ENCODE results near the gene DLG5. TPM values are rescaled to one million over a fixed set of nuclear protein-coding genes. Genes with fewer than 3 reads are reported as not detected.

Gene DLG5
- total RNA-seq, 1 experiment from 2014 or later: 69.7 TPM

DNA sequence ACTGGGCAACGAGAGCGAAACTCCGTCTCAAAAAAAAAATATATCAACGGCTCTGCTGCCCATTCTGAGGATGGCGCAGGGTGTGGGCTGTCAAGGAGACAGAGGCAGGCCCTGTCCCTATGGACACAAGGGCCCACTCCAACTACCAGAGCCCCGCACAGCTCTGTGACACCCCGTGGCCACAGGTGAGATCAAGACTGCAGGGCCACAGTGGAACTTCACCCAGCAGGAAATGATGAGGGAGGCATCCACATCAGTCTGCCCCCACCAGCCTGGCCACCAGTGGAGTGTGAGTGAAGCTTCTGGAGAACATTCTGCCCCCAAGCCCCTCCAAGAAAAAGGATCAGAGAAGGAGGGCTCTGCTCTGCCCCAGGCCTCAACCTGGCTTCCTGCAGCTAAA, 136.7 kb downstream of the DLG5 start:
- Mint-ChIP-seq H3K27ac (ENCODE audit: unreplicated experiment) (no peak overlapping the region), H3K4me3 (ENCODE audit: unreplicated experiment) (no peak overlapping the region), H3K4me1 (ENCODE audit: low read depth, unreplicated experiment) (no peaks in the 10 kb centered on the region), H3K36me3 (ENCODE audit: insufficient read depth, unreplicated experiment) (peaks cover 67% of the 10 kb centered on the region), H3K9me3 (ENCODE audit: unreplicated experiment) (no peaks in the 10 kb centered on the region), H3K27me3 (ENCODE audit: insufficient read depth, unreplicated experiment) (no peaks in the 10 kb centered on the region)
- H3K4me1 ChIP-seq: no peaks in the 10 kb centered on the region
- peaks cover 5% of the 10 kb centered on the region for H3K36me3 ChIP-seq (ENCODE audit: control insufficient read depth, insufficient read depth, low read length)
- ChIA-PET CTCF (no interaction called here), POLR2A (no interaction called here)
- no TSS peak for BruUV-seq (replicated peaks)
- intact Hi-C loops (cut with micrococcal nuclease; ENCODE audit: unreplicated experiment): no loop called here
- H3K4me3 ChIP-seq (ENCODE audit: low read depth, low read length): no peak overlapping the region
- TF ChIP-seq, protein P1, sequence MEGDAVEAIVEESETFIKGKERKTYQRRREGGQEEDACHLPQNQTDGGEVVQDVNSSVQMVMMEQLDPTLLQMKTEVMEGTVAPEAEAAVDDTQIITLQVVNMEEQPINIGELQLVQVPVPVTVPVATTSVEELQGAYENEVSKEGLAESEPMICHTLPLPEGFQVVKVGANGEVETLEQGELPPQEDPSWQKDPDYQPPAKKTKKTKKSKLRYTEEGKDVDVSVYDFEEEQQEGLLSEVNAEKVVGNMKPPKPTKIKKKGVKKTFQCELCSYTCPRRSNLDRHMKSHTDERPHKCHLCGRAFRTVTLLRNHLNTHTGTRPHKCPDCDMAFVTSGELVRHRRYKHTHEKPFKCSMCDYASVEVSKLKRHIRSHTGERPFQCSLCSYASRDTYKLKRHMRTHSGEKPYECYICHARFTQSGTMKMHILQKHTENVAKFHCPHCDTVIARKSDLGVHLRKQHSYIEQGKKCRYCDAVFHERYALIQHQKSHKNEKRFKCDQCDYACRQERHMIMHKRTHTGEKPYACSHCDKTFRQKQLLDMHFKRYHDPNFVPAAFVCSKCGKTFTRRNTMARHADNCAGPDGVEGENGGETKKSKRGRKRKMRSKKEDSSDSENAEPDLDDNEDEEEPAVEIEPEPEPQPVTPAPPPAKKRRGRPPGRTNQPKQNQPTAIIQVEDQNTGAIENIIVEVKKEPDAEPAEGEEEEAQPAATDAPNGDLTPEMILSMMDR (IDR thresholded peaks at IDR 0.05; ENCODE audit: insufficient read depth in 1 of 2, low read depth in 1 of 2, low read length in 1 of 2, severe bottlenecking in 1 of 2, unreplicated experiment in 1 of 2): no peak
- no peaks in the 10 kb centered on the region for H3K9me3 ChIP-seq
- no peaks in the 10 kb centered on the region for H3K27me3 ChIP-seq (replicated peaks; ENCODE audit: control insufficient read depth, insufficient read depth, low read length)
- DNase-seq: no peak

DNA sequence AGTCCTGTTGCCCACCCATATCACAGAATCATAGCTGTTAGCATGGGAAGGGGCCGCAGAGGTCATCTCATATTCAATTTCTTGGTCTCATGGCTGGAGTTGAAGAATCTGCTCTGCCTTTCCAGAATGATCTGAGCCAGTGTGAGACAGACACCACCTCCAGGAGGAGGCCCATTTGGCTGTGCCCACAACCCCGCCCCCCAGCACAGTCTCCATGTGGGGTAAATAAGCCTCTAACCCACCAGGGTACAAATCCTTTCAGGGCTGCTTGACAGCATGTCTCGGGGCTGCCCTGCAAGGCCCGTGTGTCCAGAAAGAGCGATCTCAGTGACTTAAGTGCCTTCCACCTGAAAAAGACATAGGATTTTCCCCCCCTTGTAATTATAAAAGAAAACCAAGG, 137.5 kb downstream of the DLG5 start:
- Histone ChIP-seq H3K27me3 (replicated peaks; ENCODE audit: control insufficient read depth, insufficient read depth, low read length) (no peaks in the 10 kb centered on the region), H3K9me3 (no peaks in the 10 kb centered on the region), H3K4me3 (ENCODE audit: low read depth, low read length) (no peak overlapping the region), H3K4me1 (no peaks in the 10 kb centered on the region), H3K36me3 (ENCODE audit: control insufficient read depth, insufficient read depth, low read length) (peaks cover 3% of the 10 kb centered on the region)
- Mint-ChIP-seq H3K27me3 (ENCODE audit: insufficient read depth, unreplicated experiment) (no peaks in the 10 kb centered on the region), H3K9me3 (ENCODE audit: unreplicated experiment) (no peaks in the 10 kb centered on the region), H3K36me3 (ENCODE audit: insufficient read depth, unreplicated experiment) (peaks cover 59% of the 10 kb centered on the region), H3K4me3 (ENCODE audit: unreplicated experiment) (no peak overlapping the region), H3K27ac (ENCODE audit: unreplicated experiment) (no peak overlapping the region), H3K4me1 (ENCODE audit: low read depth, unreplicated experiment) (no peaks in the 10 kb centered on the region)
- intact Hi-C loops (cut with micrococcal nuclease; ENCODE audit: unreplicated experiment): no loop called here
- ChIA-PET POLR2A (no interaction called here), CTCF (no interaction called here)
- no peak for DNase-seq
- TF ChIP-seq, protein P1 (IDR thresholded peaks at IDR 0.05; ENCODE audit: insufficient read depth in 1 of 2, low read depth in 1 of 2, low read length in 1 of 2, severe bottlenecking in 1 of 2, unreplicated experiment in 1 of 2): no peak
- BruUV-seq (replicated peaks): no TSS peak

DNA sequence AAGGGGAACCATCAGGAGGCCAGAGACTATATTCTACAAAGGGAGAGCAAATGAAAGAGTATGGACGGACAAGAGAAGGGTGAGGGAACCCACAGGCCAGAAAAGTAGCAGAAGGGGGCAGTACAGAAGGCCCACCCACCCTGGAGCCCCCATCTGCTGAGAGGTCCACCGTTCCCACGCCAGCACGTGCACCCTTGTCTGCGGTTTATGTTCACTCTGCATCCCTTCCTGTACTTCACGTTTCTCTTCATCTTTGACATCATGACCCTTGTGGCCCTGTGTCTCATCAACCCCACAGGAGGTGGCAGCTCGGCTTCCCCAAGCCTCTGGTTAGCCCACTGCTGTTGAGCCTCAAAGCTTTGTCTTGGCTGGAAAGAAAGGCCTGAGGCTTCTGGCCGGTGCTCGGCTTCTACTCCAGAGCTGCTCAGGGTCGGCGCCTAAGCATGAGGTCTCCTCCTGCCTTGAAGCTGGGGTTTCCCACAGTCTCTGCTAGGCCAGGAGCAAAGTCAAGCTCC, 138.0 kb downstream of the DLG5 start:
- Histone ChIP-seq H3K36me3 (ENCODE audit: control insufficient read depth, insufficient read depth, low read length) (peaks cover 3% of the 10 kb centered on the region), H3K4me1 (no peaks in the 10 kb centered on the region), H3K9me3 (no peaks in the 10 kb centered on the region), H3K27me3 (replicated peaks; ENCODE audit: control insufficient read depth, insufficient read depth, low read length) (no peaks in the 10 kb centered on the region), H3K4me3 (ENCODE audit: low read depth, low read length) (no peak overlapping the region)
- TF ChIP-seq, protein P1 (IDR thresholded peaks at IDR 0.05; ENCODE audit: insufficient read depth in 1 of 2, low read depth in 1 of 2, low read length in 1 of 2, severe bottlenecking in 1 of 2, unreplicated experiment in 1 of 2): no peak
- H3K27ac Mint-ChIP-seq (ENCODE audit: unreplicated experiment): no peak overlapping the region
- H3K4me3 Mint-ChIP-seq (ENCODE audit: unreplicated experiment): no peak overlapping the region
- H3K27me3 Mint-ChIP-seq (ENCODE audit: insufficient read depth, unreplicated experiment): no peaks in the 10 kb centered on the region
- H3K9me3 Mint-ChIP-seq (ENCODE audit: unreplicated experiment): no peaks in the 10 kb centered on the region
- peaks cover 54% of the 10 kb centered on the region for H3K36me3 Mint-ChIP-seq (ENCODE audit: insufficient read depth, unreplicated experiment)
- CTCF ChIA-PET: no interaction called here
- POLR2A ChIA-PET: no interaction called here
- DNase-seq: no peak
- no peaks in the 10 kb centered on the region for H3K4me1 Mint-ChIP-seq (ENCODE audit: low read depth, unreplicated experiment)
- intact Hi-C loops (cut with micrococcal nuclease; ENCODE audit: unreplicated experiment): no loop called here
- no TSS peak for BruUV-seq (replicated peaks)

All from Caco-2 (cell line).